Kidney epithelial cell (primary cell): Measurements from ENCODE around the gene OR10J5. TPM values are rescaled to one million over a fixed set of nuclear protein-coding genes. Genes with fewer than 3 reads are reported as not detected.
"Not testable (repeated sequence)": the region's sequence is repeated elsewhere in the genome, so short reads cannot be mapped to it uniquely, and the experiment has no call there.

ENCODE experiments used
- DNase-seq: peaks from one replicate; pipeline ENCODE4 v3.0.0-alpha.2; 2010; ENCODE audit warnings: low read depth
- H3K27me3 ChIP-seq: 2 replicates; pipeline ENCODE4 v1.6.0; 2011; ENCODE audit warnings: low read length; ENCODE audit not compliant: control insufficient read depth, insufficient read depth
- H3K36me3 ChIP-seq: 2 replicates; pipeline ENCODE4 v1.5.1; 2011; ENCODE audit warnings: low read length; ENCODE audit not compliant: control insufficient read depth, insufficient read depth
- H3K4me3 ChIP-seq: 2 replicates; pipeline ENCODE4 v1.5.1; 2011; ENCODE audit warnings: low read depth, mild to moderate bottlenecking, control low read depth, low read length
- CTCF ChIP-seq: IDR thresholded peaks from 2 replicates; pipeline ENCODE4 v1.5.1; 2011; ENCODE audit warnings: mild to moderate bottlenecking, moderate library complexity, low read length, control low read depth, inconsistent platforms; ENCODE audit not compliant: insufficient read depth, poor library complexity, severe bottlenecking
- total RNA-seq: library from RNA; depleted of rRNA; stranded (reverse); fragments of >200 nt; gene quantifications from 2 replicates; pipeline ENCODE4 v1.2.3, GENCODE V29; 2015

The OR10J5 gene
- total RNA-seq, 1 donor from 2014 or later, result not detected

GRCh38 chr1:159501082-159501481 is 34.7 kb downstream of the OR10J5 start:
- no peaks in the 10 kb centered on the region for H3K27me3 ChIP-seq
- H3K4me3 ChIP-seq, result no peak overlapping the region
- TF ChIP-seq CTCF, result no peak
- DNase-seq, result no peak
- H3K36me3 ChIP-seq, result no peaks in the 10 kb centered on the region

GRCh38 chr1:159494513-159495210 is 41.1 kb downstream of the OR10J5 start:
- H3K27me3 ChIP-seq, H3K36me3 ChIP-seq, H3K4me3 ChIP-seq, DNase-seq: not testable (repeated sequence)

- Histone ChIP-seq H3K36me3 (no peaks in the 10 kb centered on the region), H3K27me3 (no peaks in the 10 kb centered on the region), H3K4me3 (no peak overlapping the region)
- TF ChIP-seq CTCF, result no peak
- DNase-seq, result no peak
Measured at GRCh38 chr1:159493354-159493753, 42.5 kb downstream of the OR10J5 start.

GRCh38 chr1:159492575-159493323 is 43.1 kb downstream of the OR10J5 start:
- no peak for DNase-seq
- Histone ChIP-seq H3K36me3 (no peaks in the 10 kb centered on the region), H3K4me3 (no peak overlapping the region), H3K27me3 (no peaks in the 10 kb centered on the region)
- no peak for TF ChIP-seq CTCF

Other genes starting within 250 kb of the OR10J5 start
- not detected in 2 replicates for gene FCER1A, start 233.7 kb downstream of the OR10J5 start, total RNA-seq
- not detected in 2 replicates for gene OR10J4, start 103.8 kb downstream of the OR10J5 start, total RNA-seq
- gene OR10J1, start 96.3 kb downstream of the OR10J5 start, total RNA-seq, result not detected in 2 replicates
- gene APCS, start 51.8 kb upstream of the OR10J5 start, total RNA-seq, result not detected in 2 replicates
- not detected in 2 replicates for gene CRP, start 178.6 kb upstream of the OR10J5 start, total RNA-seq
- 67.3 and 73.0 TPM in 2 replicates for gene DUSP23, start 245.0 kb upstream of the OR10J5 start, total RNA-seq